K562 treated with DMSO at 1 percent for 12 hours (cell line): Measurements from ENCODE around the gene CBX4. TPM values are rescaled to one million over a fixed set of nuclear protein-coding genes. Genes with fewer than 3 reads are reported as not detected.

Experiments
- total RNA-seq: library from RNA; unstranded; fragments of 300-600 nt; gene quantifications from 2 replicates; pipeline ENCODE4 v1.2.3, GENCODE V29; 2022; ENCODE audit not compliant: insufficient read depth

The CBX4 gene
- 55.9 and 75.5 TPM in 2 replicates for total RNA-seq

DNA sequence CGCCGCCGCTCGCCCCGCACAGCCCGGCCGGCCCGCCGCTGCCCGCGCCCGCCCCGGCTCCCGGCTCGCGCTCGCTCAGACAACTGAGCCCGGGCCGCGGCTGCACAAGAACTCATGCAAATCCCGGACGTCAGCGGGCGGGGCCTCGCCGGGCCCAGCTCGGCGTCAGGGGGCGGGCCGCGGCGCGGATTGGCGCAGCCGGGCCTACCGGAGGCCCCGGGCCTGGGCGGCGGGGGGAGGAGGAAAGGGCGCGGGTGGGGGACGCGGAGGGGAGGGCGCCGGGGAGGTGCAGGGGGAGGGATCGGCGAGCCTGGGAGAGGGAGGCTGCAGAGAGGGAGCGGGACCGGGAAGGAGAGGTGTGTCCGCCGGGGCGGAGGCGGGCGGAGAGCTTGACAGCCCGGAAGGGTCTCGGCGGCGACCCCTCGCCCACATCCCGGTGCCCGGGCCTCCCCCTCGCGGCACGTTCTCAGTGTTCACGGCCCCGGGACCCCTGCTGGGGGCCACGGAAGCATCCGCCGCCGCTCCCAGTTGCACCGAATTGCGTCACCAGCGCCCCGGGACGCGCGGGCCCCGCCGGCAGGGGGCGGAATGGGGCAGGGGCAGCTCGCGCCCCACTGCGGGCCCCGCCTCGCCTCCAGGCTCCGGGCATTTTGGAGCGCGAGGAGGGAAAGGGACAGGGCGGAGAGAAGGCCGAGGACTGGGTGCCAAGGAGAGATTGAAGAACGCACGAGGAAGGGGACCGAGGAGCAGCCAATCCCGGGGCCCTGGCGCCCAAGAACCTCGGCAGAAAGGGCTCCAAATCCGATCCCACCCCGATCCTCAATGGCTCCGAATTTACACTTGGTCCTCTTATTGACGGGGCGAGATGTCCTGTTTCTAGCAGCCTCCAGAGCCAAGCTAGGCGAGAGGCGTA is at the start of gene CBX4:
Gene CBX4, minus strand, starts transcription at position 85 of the 913 bp plus-strand sequence. CDS start 189 bp downstream, outside the sequence.

DNA sequence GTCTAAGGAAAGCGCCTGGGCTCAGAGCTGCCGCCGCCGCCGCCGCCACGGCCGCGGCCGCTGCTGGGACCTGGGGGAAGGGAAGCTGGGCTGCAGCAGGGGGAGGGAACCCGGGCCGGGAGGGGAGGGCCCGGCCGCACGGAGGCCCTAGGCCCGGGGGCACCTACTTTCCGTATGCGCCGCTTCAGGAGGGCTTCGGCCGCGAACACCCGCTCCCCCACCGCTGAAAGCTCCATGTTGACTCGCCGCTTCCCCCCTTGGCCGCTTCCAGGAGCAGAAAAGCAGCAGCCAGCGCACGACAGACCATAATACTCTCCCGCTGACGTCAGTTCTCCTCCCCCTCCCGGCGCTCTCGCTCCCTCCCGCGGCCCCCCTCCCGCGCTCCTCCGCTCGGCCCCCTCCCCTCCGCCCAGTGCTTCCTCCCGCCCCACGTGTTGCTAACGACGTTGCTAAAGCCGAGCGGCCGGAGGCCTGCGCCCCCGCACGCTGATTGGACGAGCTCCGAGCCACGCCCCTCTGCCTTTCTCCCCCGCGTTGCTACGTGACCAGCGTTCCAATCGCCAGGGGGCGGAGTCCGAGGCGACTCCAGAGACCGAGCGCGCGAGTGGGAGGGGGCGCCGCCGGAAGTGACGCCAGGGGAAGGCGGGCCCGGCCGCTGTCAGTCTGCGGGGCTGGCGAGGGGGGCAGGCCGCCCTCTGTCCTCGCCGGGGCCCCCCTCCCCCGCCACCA is 42.3 kb downstream of the CBX4 start, which contains the start of gene CBX8:
Gene CBX8, minus strand, starts transcription at position 315 of the 729 bp plus-strand sequence. Its CDS starts 79 bp downstream, at position 236.

Other genes with a start within 250 kb of the CBX4 start
- gene RBFOX3, start 228.4 kb downstream of the CBX4 start, total RNA-seq, result not detected in 2 replicates
- not detected in 2 replicates for gene ENPP7, start 108.5 kb downstream of the CBX4 start, total RNA-seq
- 7.5 and 17.6 TPM in 2 replicates for gene CBX2, start 61.3 kb downstream of the CBX4 start, total RNA-seq
- gene CBX8, start 42.4 kb downstream of the CBX4 start, total RNA-seq, result 4.6 and 6.0 TPM in 2 replicates
- 0.17 and 1.7 TPM in 2 replicates for gene TBC1D16, start 196.4 kb upstream of the CBX4 start, total RNA-seq
- gene CCDC40, start 197.2 kb upstream of the CBX4 start, total RNA-seq, result not detected in 2 replicates